Common myeloid progenitor, CD34-positive (primary cell): ENCODE data around the gene ZNF532.
"Not testable (repeated sequence)": the region's sequence is repeated elsewhere in the genome, so short reads cannot be mapped to it uniquely, and the experiment has no call there.

ENCODE experiments used
- CTCF ChIA-PET: fragments of 350-600 bp; sonication (Branson Sonifier 250); formaldehyde crosslinking; loops from one replicate; lab custom pipeline; 2021; ENCODE audit warnings: antibody characterized with exemption; lab: Charles Lee
- POLR2A ChIA-PET: fragments of 350-600 bp; sonication (Branson Sonifier 250); formaldehyde crosslinking; loops from one replicate; lab custom pipeline; 2021; ENCODE audit warnings: antibody characterized with exemption; lab: Charles Lee
- DNase-seq, 3 donors: peaks; one replicate each; pipeline versions ENCODE4 v3.0.0 to v3.0.0-alpha.2; 2013
- H3K27ac ChIP-seq, 2 experiments: 1 replicate in 1 of 2; 2 replicates in 1 of 2; pipeline ENCODE4 v1.7.0; 2013; ENCODE audit warnings: inconsistent platforms in 2 of 2, low read length in 2 of 2, mild to moderate bottlenecking in 2 of 2, low read depth in 1 of 2, moderate library complexity in 1 of 2; ENCODE audit not compliant: severe bottlenecking in 2 of 2, insufficient read depth in 1 of 2, poor library complexity in 1 of 2
- H3K27me3 ChIP-seq, 5 experiments: replicated peaks in 2 of 5; 1 replicate in 3 of 5; 2 replicates in 2 of 5; pipeline versions ENCODE4 v1.6.1 to v1.7.0; 2013; ENCODE audit warnings: low read length in 4 of 5, mild to moderate bottlenecking in 2 of 5, moderate library complexity in 2 of 5, inconsistent platforms in 1 of 5; ENCODE audit not compliant: insufficient read depth in 5 of 5, control insufficient read depth in 4 of 5
- H3K36me3 ChIP-seq, 4 experiments: 1 replicate in 2 of 4; 2 replicates in 2 of 4; pipeline versions ENCODE4 v1.6.1 to v1.7.0; 2013; ENCODE audit warnings: low read length in 3 of 4, control low read depth in 1 of 4, mild to moderate bottlenecking in 1 of 4; ENCODE audit not compliant: control insufficient read depth in 4 of 4, insufficient read depth in 4 of 4
- H3K4me1 ChIP-seq, 4 experiments: 1 replicate in 3 of 4; 2 replicates in 1 of 4; pipeline versions ENCODE4 v1.6.1 to v1.7.1; 2013; ENCODE audit warnings: low read length in 3 of 4, mild to moderate bottlenecking in 3 of 4, control low read depth in 1 of 4, inconsistent platforms in 1 of 4, moderate library complexity in 1 of 4; ENCODE audit not compliant: control insufficient read depth in 4 of 4, insufficient read depth in 4 of 4; ENCODE audit errors: control extremely low read depth in 1 of 4
- H3K4me3 ChIP-seq, 7 experiments: 1 replicate in 4 of 7; 2 replicates in 3 of 7; pipeline versions ENCODE4 v1.5.1 to v1.7.0; 2013; ENCODE audit warnings: mild to moderate bottlenecking in 7 of 7, low read length in 6 of 7, moderate library complexity in 6 of 7, inconsistent platforms in 2 of 7, low read depth in 2 of 7, control low read depth in 1 of 7; ENCODE audit not compliant: insufficient read depth in 4 of 7, control insufficient read depth in 1 of 7; ENCODE audit errors: extremely low read depth in 1 of 7
- H3K9me3 ChIP-seq, 5 experiments: 1 replicate in 4 of 5; 2 replicates in 1 of 5; pipeline versions ENCODE4 v1.6.1 to v1.7.1; 2013; ENCODE audit warnings: low read length in 4 of 5, mild to moderate bottlenecking in 2 of 5, inconsistent platforms in 1 of 5, low read depth in 1 of 5, moderate library complexity in 1 of 5; ENCODE audit not compliant: control insufficient read depth in 4 of 5, insufficient read depth in 2 of 5; ENCODE audit errors: control extremely low read depth in 1 of 5
- WGBS: methylation state at CpG from one replicate; pipeline ENCODE4 v1.1.5; 2013; ENCODE audit not compliant: insufficient coverage; 5-methylcytosine and 5-hydroxymethylcytosine counted together

Gene ZNF532

GRCh38 chr18:58848685-58849084 lies 16.0 kb upstream of the ZNF532 start:
- no peaks in the 10 kb centered on the region for H3K9me3 ChIP-seq
- no peak overlapping the region for H3K27ac ChIP-seq
- H3K4me1 ChIP-seq, result peaks cover 0 to 8% (median 4%) of the 10 kb centered on the region in 4 experiments
- no peak overlapping the region for H3K4me3 ChIP-seq
- POLR2A ChIA-PET, result interaction anchor here (0.6 kb wide), 1 partner anchor 31 kb away, joined by 4 read pairs; no protein-coding TSS in a partner anchor
- H3K36me3 ChIP-seq, result no peaks in the 10 kb centered on the region
- no peak for DNase-seq
- CTCF ChIA-PET, result no interaction called here
- H3K27me3 ChIP-seq, result peaks cover 0 to 7% (median 4%) of the 10 kb centered on the region in 5 experiments
- WGBS, result 94% methylated on average over 3 of the region's 3 CpGs

- WGBS, result 94% methylated on average over 9 of the region's 12 CpGs
- Histone ChIP-seq H3K27me3 (peaks cover 0 to 7% (median 4%) of the 10 kb centered on the region in 5 experiments), H3K27ac (no peak overlapping the region), H3K4me3 (no peak overlapping the region), H3K9me3 (no peaks in the 10 kb centered on the region), H3K36me3 (no peaks in the 10 kb centered on the region), H3K4me1 (peaks cover 0 to 8% (median 4%) of the 10 kb centered on the region in 4 experiments)
- DNase-seq, result no peak
- POLR2A ChIA-PET, result no interaction called here
- CTCF ChIA-PET, result no interaction called here
Observed at GRCh38 chr18:58850786-58851469, 13.7 kb upstream of the ZNF532 start.

- Histone ChIP-seq H3K9me3 (no peaks in the 10 kb centered on the region), H3K27me3 (peaks cover 0 to 7% (median 4%) of the 10 kb centered on the region in 5 experiments), H3K36me3 (no peaks in the 10 kb centered on the region), H3K4me3 (no peak overlapping the region), H3K4me1 (peaks cover 0 to 8% (median 4%) of the 10 kb centered on the region in 4 experiments), H3K27ac (no peak overlapping the region)
- no peak for DNase-seq
- ChIA-PET CTCF (no interaction called here), POLR2A (no interaction called here)
- 94% methylated on average over 3 of the region's 5 CpGs for WGBS
Observed at GRCh38 chr18:58851856-58852255, 12.8 kb upstream of the ZNF532 start.

- Histone ChIP-seq H3K4me3 (no peak overlapping the region), H3K27ac (no peak overlapping the region), H3K36me3 (no peaks in the 10 kb centered on the region), H3K27me3 (peaks cover 0 to 3% (median 2%) of the 10 kb centered on the region in 5 experiments), H3K9me3 (no peaks in the 10 kb centered on the region), H3K4me1 (peaks cover 0 to 3% (median 0%) of the 10 kb centered on the region in 4 experiments)
- DNase-seq, result no peak
- ChIA-PET POLR2A (no interaction called here), CTCF (no interaction called here)
- 100% methylated on average over 3 of the region's 4 CpGs for WGBS
Observed at GRCh38 chr18:58852629-58853028, 12.0 kb upstream of the ZNF532 start.

GRCh38 chr18:58853561-58853960 lies 11.1 kb upstream of the ZNF532 start:
- Histone ChIP-seq H3K4me3 (no peak overlapping the region), H3K27ac (no peak overlapping the region), H3K36me3 (no peaks in the 10 kb centered on the region), H3K27me3 (no peaks in the 10 kb centered on the region), H3K9me3 (no peaks in the 10 kb centered on the region), H3K4me1 (no peaks in the 10 kb centered on the region)
- CTCF ChIA-PET, result no interaction called here
- no peak for DNase-seq
- POLR2A ChIA-PET, result no interaction called here
- WGBS, result 100% methylated on average over 3 of the region's 3 CpGs

GRCh38 chr18:58855521-58855920 lies 9.2 kb upstream of the ZNF532 start:
- H3K4me3 ChIP-seq, POLR2A ChIA-PET, H3K27me3 ChIP-seq, H3K36me3 ChIP-seq, H3K27ac ChIP-seq, H3K4me1 ChIP-seq, CTCF ChIA-PET, H3K9me3 ChIP-seq, DNase-seq: not testable (repeated sequence)
- WGBS, result 100% methylated on average over 3 of the region's 7 CpGs

- Histone ChIP-seq H3K27ac (no peak overlapping the region), H3K9me3 (no peaks in the 10 kb centered on the region), H3K27me3 (no peaks in the 10 kb centered on the region), H3K4me1 (peaks cover 0 to 3% (median 1%) of the 10 kb centered on the region in 4 experiments), H3K36me3 (no peaks in the 10 kb centered on the region), H3K4me3 (no peak overlapping the region)
- WGBS, result 95% methylated on average over 3 of the region's 9 CpGs
- ChIA-PET CTCF (no interaction called here), POLR2A (interaction anchor here (0.6 kb wide), 1 partner anchor 326 kb away, joined by 3 read pairs; no protein-coding TSS in a partner anchor)
- DNase-seq, result no peak
Observed at GRCh38 chr18:58856881-58857280, 7.8 kb upstream of the ZNF532 start.
